Stimulated activated CD8-positive, alpha-beta memory T cell treated with anti-CD3 and anti-CD28 coated beads, Interleukin-15, amount 100 ng/mL, for 1 hour (primary cell): ENCODE data around the gene CD300LG.
A peak's percentile ranks its signal among the peaks of the same experiment; 100 is the strongest.
"Not testable (repeated sequence)": the region's sequence is repeated elsewhere in the genome, so short reads cannot be mapped to it uniquely, and the experiment has no call there.

Source experiments
- DNase-seq: peaks from one replicate; pipeline ENCODE4 v3.0.0-alpha.2; 2020; ENCODE audit warnings: low read depth

CD300LG gene

DNA sequence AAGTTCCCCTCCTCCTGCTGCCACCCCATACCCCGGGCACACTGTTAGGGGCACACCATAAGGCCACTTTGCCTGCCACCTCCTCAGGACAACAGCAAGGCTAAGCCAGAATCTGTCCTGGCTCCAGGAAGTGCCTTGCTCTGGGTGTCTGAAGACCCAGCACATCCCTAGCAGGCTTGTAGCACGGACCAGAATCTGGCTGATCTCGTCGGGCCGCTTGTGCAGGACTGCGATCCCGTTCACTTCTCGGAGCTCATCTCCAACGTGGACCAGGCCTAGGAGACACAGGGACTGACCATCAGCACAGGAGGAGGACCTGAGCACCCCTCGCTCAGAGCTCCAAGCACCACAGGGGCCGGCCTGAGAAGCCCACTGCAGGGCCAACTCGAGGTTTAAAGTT is 21.4 kb upstream of the CD300LG start:
- no peak for DNase-seq

DNA sequence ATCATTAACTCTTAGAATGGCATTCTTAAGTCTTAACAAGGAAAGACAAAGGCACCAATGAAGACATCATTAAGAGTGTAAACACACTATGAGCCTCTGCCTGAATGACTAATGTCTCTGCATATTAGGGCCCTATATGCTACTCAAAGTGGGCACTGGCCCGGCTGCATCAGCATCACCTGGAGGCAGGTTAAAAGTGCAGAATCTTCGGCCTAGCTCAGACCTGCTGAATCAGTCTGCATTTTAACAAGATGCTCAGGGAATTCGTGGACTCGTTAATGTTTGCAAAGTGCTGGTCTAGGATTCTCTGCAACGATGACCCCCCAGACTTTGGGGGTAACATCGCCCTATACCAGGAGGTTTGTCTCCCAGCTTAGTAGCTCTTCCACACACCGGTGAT is 20.8 kb upstream of the CD300LG start:
- DNase-seq = no peak

DNA sequence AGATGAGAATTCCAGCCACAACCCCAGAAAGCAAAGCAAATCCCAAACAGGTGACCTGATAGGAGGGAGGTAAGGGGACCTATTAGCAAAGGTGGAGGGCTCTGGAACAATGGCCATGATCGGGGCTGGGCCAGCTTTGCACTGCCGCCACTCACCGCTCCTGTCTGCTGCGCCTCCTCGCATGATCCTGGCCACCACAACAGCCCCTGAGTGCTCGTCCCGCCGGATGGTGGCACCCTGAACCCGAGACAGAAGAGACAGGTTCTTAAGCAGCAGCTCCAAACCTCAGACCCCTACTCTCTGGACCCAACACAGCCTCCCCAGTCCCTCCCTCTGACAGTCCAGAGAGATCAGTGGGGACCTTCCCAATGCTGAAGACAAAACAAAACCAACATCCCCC is 19.4 kb upstream of the CD300LG start:
- no peak for DNase-seq

DNA sequence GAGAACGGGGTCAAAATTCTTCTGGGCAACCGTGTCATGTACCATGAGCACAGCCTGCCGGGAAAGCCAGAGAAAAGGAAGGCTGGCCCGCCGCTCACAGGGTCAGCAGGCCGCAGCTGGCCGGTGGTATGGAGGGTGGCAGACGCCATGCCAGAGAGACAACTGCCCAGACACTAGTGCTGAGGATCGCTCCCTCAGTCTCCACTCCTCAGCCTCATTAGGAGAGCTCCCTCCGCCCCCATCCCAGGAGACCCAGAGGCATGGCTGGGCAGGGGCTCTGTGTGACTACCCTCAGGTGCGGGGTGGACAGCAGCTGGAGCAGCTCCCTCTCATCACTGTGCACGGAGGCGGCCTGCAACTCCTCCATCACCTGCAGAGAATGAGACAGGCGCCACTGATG is 17.2 kb upstream of the CD300LG start:
- no peak for DNase-seq

DNA sequence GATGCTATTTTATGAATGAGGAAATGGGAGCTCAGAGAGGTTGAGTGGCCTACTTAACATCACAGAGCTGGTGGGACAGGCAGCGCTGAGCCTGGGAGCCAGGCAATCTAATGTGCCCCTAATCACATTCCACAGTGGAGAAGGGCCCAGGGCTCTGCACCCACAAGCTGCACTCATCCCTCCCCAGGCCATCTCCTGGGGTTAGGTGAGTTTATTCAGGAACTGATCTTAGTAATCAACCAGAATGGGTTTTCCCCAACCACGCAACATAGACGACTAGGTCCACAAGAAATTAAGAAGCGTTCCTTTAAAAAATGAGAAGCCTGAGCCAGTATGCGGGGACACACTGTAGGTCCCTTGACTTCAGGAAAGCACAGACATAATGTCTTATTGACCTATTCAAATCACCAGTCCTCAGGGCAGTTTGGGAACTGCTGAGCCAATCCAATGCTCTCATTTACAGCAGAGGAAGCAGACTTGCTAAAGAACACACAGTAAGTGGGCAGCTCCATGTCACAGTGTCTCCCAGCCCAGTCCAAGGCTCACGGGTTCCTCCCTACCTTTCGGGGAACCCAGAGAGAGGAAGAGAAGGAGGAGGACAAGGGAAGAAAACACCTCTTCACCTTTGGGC is 16.4 kb upstream of the CD300LG start:
- no peak for DNase-seq

DNA sequence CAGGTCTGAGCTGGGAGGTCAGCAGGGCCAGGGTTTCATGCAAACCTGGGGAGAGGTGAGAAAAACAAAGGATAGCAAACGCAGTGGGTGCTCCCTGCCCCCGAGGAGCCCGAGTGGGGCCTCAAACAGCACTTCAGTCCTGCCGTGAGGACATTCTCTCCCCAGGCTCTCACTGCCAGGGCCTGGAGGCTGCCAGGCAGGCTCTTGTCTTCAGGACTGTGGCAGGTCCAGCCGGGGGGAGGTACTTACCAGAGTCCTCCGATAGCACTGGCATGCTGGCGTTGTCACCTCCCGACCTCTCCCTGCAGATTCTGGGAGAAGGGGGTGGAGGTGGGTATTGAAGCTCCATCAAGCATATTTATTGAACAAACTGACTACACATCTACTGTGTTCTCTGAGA is 15.3 kb upstream of the CD300LG start:
- no peak for DNase-seq

DNA sequence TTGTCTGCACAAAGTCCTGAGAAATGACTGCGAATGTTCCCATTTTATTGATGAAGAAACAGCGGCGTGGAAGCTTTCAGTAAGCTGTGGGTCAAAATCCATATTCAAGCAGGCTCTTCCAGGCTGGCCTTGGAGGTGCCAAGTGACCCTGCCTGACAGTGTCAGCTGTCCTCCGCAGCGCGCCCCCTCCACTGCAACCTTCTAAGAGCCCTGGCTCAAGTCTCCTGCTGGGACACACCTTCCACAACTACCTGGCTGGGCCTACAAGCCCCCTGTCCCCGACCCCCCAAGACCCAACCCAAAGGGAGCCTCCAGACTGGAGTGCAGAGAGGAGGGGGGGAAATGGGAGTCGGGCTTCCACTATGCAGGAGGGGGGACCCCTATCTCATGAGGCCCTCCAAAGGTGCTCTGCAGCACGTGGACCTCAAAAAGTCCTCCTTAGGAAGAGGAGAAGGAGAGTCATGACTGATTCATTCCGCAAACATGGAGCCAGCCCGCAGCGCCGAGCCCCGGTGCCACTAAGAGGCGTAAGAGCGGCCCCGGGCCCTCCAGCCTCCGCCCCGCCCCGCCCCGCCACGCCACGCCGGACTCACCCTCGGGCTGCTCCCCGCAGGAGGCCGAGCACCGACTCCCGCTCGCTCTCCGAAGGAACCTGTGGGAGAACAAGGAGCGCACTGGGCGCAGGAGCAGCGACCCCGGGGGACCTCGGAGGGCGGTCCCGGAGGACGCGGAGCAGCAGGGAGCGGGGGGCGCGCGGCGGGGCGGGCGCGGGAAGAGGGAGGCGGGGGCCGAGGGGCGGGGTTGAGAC is 14.6 kb upstream of the CD300LG start:
- DNase-seq = no peak

DNA sequence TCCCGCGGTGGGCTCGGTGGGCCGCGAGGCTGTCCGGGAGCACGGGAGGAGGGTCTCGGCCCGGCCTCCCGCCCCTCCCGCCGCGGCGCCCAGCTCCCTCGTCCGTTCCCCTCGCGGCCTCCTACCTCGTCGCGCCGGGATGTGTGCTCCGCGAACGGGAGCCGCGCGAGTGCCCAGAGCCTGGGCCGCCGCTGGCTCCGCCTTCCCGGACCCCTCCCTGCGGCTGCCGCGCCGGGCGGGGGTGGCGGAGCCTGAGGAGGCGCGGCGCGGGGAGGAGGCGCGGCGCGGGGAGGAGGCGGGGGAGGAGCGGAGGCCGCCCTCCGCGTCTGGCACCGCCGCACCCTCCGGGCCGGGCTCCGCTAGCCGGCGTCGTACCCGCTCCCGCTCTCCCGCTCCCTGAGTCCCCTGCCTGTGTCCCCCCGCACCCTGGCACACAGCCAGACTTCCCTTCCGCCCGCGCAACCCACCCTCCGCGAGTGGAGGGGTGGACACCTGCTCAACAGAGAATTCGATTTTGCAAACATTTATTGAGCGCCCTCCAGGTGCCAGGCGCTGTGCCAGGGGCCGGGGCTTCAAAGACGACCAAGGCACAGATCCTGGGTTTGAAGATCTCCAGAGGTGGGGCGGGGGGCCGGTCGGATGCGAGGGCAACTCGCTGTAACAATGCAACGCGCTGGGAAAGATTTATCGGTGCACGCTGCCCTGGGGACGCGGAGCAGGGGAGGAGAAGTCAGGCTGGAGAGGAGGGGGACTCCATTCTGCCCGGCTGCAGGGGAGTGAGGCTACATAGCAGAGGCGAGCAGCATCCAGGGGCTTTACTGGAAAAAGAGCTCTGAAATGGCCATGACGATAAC is 13.8 kb upstream of the CD300LG start, which contains the start of gene MPP3:
TSS of gene MPP3 (minus strand) at position 171 of the 854 bp plus-strand sequence. CDS start 1,240 bp downstream, outside the sequence.
- DNase-seq = no peak

DNA sequence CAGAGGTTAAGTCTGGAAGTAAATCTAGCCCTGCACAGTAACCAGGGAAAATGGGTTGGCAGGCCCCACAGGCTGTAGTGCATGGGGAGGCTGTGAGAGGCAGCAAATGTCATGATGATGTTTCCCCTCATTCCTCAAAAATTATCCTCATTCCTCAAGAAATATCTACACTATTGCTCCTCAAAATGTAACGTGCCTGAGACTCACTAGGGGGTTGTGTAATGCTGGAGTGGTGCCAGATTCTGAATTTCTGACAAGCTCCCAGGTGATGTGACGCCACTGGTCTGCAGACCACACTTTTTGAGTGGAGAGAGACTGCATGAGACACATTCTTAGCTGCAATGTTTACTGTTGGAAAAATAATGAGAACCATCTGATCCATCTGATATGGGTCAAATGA is 12.9 kb upstream of the CD300LG start:
- DNase-seq = no peak

DNA sequence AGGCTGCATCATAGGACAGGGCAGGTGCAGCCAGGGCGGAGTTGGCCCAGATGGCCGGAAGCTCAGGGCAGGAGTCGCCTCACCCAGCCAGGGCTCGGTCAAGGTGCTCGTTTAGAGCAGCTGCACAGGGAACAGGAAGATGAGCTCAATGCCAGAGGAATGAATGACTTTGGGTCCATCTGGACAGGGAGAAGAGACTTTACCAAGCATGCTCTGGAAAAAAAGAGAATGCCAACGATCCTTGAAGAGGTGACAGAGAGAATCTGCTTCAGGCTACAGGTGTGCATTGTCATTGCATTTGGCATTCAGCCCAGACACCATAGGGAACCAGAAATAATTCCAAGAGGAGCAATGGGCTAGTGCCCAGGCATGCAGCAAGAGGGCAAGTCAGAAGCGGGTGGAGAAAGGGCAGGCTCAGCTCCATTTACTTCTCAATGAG is 7.3 kb upstream of the CD300LG start:
- DNase-seq = no peak

DNA sequence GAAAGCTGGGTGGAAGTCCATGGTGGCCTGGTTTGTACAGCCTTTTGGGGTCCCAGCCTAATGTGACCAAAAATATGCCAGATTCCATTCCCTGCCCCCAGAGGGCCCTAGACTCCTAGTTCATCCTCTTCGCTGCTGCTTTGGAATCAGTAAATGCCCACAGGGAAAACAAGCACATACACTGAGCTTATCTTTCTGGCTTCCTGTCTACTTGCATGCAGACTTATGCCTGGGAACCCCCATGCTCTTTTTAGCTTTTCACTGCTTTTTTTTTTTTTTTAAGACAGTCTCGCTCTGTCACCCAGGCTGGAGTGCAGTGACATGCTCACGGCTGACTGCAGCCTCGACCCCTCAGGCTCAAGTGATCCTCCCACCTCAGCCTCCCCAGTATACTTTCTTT is 6.2 kb upstream of the CD300LG start:
- no peak for DNase-seq

DNA sequence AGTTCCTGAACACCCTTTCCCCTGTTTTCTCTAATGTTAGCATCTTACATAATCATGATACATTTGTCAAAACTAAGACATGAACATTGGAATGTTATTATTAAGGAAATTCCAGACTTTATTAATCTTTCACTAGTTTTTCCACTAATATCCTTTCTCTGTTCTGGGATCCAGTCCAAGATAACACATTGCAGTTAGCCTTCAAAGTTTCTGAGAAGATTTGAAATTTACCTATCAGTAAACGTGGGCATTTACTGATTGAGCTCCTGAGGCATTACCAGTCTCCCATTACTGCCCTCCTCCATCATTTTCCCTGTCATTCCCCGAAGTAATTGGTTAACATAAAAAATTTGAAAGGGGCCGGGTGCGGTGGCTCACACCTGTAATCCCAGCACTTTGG is 5.7 kb upstream of the CD300LG start:
- no peak for DNase-seq

DNA sequence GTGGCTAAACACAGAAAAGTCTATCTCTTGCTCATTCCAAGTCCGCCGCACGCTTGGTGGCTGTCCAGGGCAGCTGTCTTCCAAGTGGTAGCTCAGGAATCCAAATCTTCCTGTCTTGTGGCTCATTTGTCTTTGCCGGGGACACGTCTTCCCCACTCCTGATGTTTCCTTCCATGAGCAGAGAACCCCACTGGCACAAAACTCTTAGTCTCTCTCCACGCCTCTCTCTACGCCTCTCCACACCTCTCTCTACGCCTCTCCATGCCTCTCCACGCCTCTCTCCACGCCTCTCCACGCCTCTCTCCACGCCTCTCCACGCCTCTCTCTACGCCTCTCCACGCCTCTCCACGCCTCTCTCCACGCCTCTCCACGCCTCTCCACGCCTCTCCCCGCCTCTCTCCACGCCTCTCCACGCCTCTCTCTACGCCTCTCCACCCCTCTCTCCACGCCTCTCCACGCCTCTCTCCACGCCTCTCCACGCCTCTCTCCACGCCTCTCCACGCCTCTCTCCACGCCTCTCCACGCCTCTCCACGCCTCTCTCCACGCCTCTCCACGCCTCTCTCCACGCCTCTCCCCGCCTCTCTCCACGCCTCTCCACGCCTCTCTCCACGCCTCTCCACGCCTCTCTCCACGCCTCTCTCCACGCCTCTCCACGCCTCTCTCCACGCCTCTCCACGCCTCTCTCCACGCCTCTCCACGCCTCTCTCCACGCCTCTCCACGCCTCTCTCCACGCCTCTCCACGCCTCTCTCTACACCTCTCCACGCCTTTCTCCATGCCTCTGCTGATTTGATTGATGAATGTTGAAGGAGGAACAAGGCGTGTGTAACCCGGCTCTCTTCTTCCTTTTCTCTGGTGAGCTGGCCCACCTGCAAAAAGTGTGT is 4.6 kb upstream of the CD300LG start:
- DNase-seq = not testable (repeated sequence)

DNA sequence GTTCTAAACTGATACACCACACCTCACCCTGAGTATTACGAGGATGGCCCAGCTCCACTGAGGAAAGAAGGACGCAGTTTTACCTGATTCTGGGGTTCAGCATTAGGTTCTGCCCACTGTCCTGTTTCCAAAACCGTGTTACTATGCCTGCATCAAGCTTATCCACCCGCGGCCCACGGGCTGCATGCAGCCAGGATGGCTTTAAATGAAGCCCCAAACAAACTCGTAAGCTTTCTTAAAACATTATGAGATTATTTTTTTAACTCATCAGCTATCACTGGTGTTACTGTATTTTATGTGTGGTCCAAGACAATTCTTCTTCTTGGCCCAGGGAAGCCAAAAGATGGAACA is 4.0 kb upstream of the CD300LG start:
- DNase-seq = no peak

DNA sequence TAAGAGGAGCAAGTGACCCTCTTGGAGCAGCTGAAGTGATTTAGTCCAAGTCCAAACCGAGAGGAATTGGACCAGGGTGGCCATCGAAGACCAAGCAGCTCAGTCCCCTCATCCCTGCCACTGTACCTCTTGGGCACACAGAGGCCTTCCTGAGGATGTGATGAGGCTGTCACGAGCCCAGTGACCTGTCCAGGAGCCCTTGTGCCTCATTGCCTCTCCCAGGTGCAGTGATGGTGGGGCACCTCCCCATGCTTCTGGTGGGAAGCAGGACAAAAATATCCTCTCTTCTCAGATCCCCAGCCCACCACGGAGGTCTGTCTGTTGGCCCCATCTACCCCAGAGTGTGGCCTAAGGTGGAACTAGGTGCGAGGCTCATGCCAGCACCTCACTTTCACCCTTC is 2.7 kb upstream of the CD300LG start:
- DNase-seq = no peak

DNA sequence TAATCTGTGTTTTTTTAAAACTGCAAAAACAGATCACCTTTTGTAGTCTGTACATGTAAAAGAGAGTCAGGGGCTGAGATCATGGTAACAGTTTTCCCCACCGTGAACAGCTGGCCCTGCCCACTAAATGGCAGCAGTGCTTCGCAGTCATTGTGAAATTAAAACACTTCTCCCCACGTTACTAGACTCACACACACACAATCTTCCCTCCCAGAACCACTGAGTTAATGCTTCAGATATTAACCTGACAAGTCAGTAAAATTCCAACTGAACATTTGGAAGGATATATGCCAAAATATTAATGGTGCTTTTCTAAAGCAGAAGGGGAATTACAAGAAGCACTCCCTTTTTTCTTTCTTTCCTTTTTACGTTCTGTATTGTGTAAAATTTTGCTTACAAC is 1.2 kb upstream of the CD300LG start:
- no peak for DNase-seq

DNA sequence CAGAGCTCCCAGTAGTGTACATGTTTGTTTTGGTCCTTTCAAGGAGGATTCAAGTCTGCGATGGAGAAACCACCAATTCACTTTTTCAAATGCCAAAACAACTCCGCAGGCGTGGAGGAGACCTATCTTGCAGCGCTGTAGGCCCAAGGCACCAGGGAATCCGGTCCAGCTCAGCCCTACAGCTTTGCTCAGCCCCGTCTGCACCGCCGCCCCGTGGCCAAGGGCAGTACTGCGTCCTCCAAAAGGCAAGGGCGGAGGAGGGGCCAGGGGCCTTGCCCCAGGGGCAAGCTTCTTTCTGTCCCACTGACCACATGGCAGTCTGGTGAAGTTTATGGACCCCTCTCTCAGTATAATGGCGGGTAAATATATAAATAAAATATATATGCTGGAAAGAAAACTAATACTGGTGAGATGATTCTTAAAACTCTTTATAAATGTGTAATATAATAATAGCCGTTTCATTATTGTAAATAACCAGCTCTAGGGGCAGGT is 709 bp upstream of the CD300LG start:
- peak; percentile 59 for DNase-seq

DNA sequence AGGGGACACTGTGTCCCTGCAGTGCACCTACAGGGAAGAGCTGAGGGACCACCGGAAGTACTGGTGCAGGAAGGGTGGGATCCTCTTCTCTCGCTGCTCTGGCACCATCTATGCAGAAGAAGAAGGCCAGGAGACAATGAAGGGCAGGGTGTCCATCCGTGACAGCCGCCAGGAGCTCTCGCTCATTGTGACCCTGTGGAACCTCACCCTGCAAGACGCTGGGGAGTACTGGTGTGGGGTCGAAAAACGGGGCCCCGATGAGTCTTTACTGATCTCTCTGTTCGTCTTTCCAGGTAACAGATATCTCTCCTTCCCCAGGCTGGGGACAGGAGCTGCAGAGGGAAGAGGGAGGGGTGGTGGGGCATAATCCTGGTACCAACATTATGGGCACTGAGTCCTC is 1.6 kb downstream of the CD300LG start:
- DNase-seq = no peak

DNA sequence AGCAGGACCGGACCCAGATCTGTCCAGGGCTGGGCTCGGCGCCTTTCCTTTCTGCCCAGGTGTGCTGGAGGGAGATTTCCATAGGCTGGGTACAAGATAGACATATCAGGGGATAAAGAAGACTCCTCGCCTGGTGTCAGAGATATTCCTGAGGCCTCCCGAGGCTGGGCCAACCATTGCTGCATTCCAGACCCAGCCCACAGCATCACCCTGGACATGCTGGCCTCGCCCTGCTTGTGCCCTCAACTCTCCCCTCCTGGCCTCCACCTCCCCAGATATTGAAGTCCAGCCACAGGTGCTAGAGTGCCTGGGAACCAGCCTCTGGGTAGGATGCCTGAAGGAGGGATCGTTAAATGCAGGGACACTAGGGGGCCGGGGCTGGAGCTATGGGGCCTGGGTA is 2.1 kb downstream of the CD300LG start:
- DNase-seq = no peak

DNA sequence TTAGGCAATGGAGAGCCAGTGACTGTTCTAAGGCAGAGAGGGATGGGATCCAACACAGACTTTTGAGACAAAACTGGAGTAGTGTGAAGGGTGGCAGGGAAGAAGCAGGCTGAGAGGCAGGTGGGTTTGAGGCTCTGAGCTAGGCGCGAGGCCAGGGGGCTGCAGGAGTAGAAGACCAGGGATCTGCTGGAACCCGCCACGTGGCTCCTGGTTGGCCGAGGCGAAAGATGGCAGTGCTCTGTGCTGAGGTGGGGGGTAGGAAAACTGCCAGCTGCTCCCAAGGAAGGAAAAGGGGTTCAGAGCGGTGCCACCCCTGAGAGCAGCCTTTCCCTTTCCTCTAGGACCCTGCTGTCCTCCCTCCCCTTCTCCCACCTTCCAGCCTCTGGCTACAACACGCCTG is 5.6 kb downstream of the CD300LG start:
- DNase-seq = no peak

DNA sequence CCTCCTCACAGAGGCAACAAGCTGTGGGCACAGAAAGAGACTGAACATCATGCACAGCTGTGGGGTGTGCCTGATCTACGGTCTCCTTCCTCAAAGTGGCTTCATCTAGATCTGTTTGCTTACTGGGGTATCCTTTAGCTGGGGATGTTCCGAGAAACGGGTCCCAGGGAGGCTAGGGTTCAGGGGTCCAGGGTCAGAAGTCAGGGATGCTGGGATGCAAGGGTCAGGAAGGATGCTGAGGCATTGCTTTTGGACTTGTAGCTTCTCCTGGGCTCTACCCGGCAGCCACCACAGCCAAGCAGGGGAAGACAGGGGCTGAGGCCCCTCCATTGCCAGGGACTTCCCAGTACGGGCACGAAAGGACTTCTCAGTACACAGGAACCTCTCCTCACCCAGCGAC is 6.6 kb downstream of the CD300LG start:
- DNase-seq = no peak

DNA sequence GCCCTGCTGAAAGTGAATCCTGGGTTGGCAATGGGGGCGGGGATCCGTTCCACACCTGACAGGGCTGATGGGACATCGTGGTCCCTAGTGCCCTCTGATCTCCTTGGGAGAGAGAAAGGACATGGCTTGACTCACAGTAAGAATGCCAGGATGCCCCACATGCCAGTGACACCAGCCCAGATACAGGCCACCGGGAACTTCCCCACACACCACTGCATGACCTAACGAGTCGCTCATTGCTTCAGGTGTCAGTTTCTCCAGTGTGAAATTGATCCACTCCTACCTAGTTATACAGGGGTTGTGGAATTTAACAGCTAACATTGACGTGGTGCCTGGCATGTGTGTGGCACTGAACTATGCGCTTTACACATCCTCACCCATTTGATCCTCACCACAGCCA is 7.5 kb downstream of the CD300LG start:
- DNase-seq = no peak
